Keratinocyte (primary cell): ENCODE results near the gene NDUFA11.

Source experiments
- CTCF ChIP-seq, 3 experiments: IDR thresholded peaks in 1 of 3; conservative IDR thresholded peaks in 1 of 3; optimal IDR thresholded peaks in 1 of 3; 2 replicates in 2 of 3; 3 replicates in 1 of 3; pipeline versions ENCODE3 to v1.5.1; 2011; ENCODE audit warnings: low read length in 3 of 3, mild to moderate bottlenecking in 3 of 3, moderate library complexity in 2 of 3, control low read depth in 1 of 3, inconsistent platforms in 1 of 3; ENCODE audit not compliant: insufficient read depth in 2 of 3; ENCODE audit errors: extremely low read depth in 1 of 3
- EZH2 ChIP-seq: IDR thresholded peaks from one replicate; pipeline ENCODE4 v1.6.1; 2012; ENCODE audit warnings: inconsistent platforms, mild to moderate bottlenecking, low read length, moderate library complexity

DNA sequence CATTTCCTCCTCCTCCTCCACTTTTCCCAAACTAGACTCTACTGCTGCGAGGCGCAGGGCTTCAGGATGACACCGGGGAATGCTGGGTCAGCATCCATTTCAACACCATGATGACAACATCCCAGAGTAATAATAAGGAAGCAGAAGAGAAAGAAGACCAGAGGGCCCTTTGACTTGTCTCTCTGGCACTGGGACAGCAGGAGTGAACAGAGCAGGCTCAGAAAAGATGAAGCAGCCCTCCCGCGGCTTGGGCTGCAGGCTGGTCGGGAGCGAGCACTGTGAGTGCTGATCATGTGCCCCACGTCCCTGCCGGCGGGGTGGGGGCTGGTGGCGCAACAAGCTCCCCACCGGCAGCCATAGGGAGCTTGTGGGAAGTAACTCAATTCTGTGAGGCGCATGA lies 43.8 kb upstream of the NDUFA11 start:
- no peak for TF ChIP-seq CTCF (optimal IDR thresholded peaks at IDR 0.05 in 1 of 3, IDR thresholded peaks at IDR 0.05 in 1 of 3, conservative IDR thresholded peaks at IDR 0.05 in 1 of 3; ENCODE audit: extremely low read depth in 1 of 3, insufficient read depth in 2 of 3, low read length in 3 of 3)
- no peak for TF ChIP-seq EZH2
